Glutamatergic neuron (in vitro differentiated cells): ENCODE results near the gene CXorf49B. TPM values are rescaled to one million over a fixed set of nuclear protein-coding genes. Genes with fewer than 3 reads are reported as not detected.
"Not testable (repeated sequence)": the region's sequence is repeated elsewhere in the genome, so short reads cannot be mapped to it uniquely, and the experiment has no call there.

Experiments
- DNase-seq: peaks from one replicate; pipeline ENCODE4 v3.0.0; 2022
- H3K27ac Mint-ChIP-seq: one replicate; pipeline ENCODE4 v1.8.0; 2020; ENCODE audit warnings: mild to moderate bottlenecking, mixed read lengths, inconsistent platforms; ENCODE audit not compliant: unreplicated experiment
- H3K27me3 Mint-ChIP-seq: one replicate; pipeline ENCODE4 v1.8.0; 2020; ENCODE audit warnings: mild to moderate bottlenecking, moderate library complexity, mixed read lengths, inconsistent platforms; ENCODE audit not compliant: unreplicated experiment
- H3K36me3 Mint-ChIP-seq: one replicate; pipeline ENCODE4 v1.8.0; 2020; ENCODE audit warnings: mild to moderate bottlenecking, mixed read lengths, inconsistent platforms; ENCODE audit not compliant: unreplicated experiment
- H3K4me1 Mint-ChIP-seq: one replicate; pipeline ENCODE4 v1.8.0; 2020; ENCODE audit warnings: mild to moderate bottlenecking, low read depth, mixed read lengths, inconsistent platforms; ENCODE audit not compliant: unreplicated experiment
- H3K4me3 Mint-ChIP-seq: one replicate; pipeline ENCODE4 v1.8.0; 2020; ENCODE audit warnings: mild to moderate bottlenecking, mixed read lengths, inconsistent platforms; ENCODE audit not compliant: unreplicated experiment
- H3K9me3 Mint-ChIP-seq: one replicate; pipeline ENCODE4 v1.8.0; 2020; ENCODE audit warnings: mild to moderate bottlenecking, moderate library complexity, mixed read lengths, inconsistent platforms; ENCODE audit not compliant: unreplicated experiment
- total RNA-seq: library from RNA; stranded (reverse); fragmentation: NEBNext Ultra II Directional; extraction: Animal tissue kit (Norgen Biotek cat#: 25700); gene quantifications from one replicate; pipeline ENCODE4 v1.2.1, GENCODE V29; 2021; ENCODE audit not compliant: unreplicated experiment
- TF ChIP-seq, protein P1 (sequence below): fragments of 200-600 bp; sonication (generic); IDR thresholded peaks from one replicate; pipeline ENCODE4 v1.5.0; 2021; ENCODE audit not compliant: partially characterized antibody, unreplicated experiment

The CXorf49B gene
- total RNA-seq, 1 donor from 2014 or later, result not detected

- not testable (repeated sequence) for H3K9me3 Mint-ChIP-seq, DNase-seq, H3K4me3 Mint-ChIP-seq, H3K4me1 Mint-ChIP-seq, H3K27me3 Mint-ChIP-seq, H3K36me3 Mint-ChIP-seq, H3K27ac Mint-ChIP-seq
These were observed 19.2 kb downstream of the CXorf49B start for GRCh38 chrX:71782225-71782949.

DNA sequence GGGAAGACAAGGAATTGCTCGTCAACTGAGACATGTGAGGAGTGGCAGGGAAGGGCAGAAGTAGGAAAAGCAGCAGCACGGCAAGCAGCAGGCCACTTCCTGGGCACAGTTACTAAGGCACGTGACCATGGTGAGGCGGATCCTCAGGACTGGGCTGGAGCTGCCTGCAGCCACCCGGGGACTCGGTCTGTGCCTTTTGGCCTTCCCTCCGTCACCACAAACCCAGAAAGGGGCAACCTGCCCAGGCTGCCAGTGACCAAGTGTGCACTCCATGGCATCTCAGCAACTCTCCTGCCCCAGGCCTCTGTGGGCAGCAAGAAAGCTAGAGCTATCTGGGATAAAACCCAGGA lies 19.8 kb downstream of the CXorf49B start:
- H3K27me3 Mint-ChIP-seq, H3K36me3 Mint-ChIP-seq, H3K4me1 Mint-ChIP-seq, H3K27ac Mint-ChIP-seq, H3K9me3 Mint-ChIP-seq, DNase-seq, H3K4me3 Mint-ChIP-seq: not testable (repeated sequence)

GRCh38 chrX:71783569-71784347 lies 20.6 kb downstream of the CXorf49B start:
- not testable (repeated sequence) for H3K9me3 Mint-ChIP-seq, H3K36me3 Mint-ChIP-seq, H3K27ac Mint-ChIP-seq, DNase-seq, H3K4me1 Mint-ChIP-seq, H3K27me3 Mint-ChIP-seq, H3K4me3 Mint-ChIP-seq

- DNase-seq, H3K9me3 Mint-ChIP-seq, H3K27ac Mint-ChIP-seq, H3K4me1 Mint-ChIP-seq, H3K4me3 Mint-ChIP-seq, H3K36me3 Mint-ChIP-seq, H3K27me3 Mint-ChIP-seq: not testable (repeated sequence)
These were observed 21.3 kb downstream of the CXorf49B start for GRCh38 chrX:71784348-71784983.

GRCh38 chrX:71806450-71806849 lies 43.3 kb downstream of the CXorf49B start:
- H3K27me3 Mint-ChIP-seq, DNase-seq, H3K4me1 Mint-ChIP-seq, H3K9me3 Mint-ChIP-seq, H3K4me3 Mint-ChIP-seq, H3K36me3 Mint-ChIP-seq, H3K27ac Mint-ChIP-seq: not testable (repeated sequence)

DNA sequence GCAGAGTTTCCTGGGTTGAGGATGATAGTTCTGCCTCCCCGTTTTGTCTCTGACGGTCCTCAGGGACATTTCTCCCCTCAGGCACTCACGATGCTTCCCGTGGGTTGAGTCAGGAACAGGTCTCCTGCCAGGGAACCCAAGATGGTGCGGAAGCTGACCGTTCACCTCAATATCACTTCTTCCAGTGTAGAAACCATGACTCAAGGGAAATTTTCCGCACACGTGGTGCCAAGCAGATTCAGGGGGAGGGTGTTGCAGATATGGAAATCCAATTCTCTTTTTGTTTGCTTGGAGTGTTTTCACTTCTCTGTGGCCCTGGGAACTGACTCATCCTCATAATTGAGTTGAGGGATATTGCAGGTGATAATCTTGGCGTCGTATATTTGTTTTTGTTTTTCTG lies 46.7 kb downstream of the CXorf49B start:
- Mint-ChIP-seq H3K27ac (no peak overlapping the region), H3K4me3 (no peak overlapping the region), H3K4me1 (no peaks in the 10 kb centered on the region), H3K36me3 (no peaks in the 10 kb centered on the region), H3K27me3 (no peaks in the 10 kb centered on the region), H3K9me3 (peaks cover 2% of the 10 kb centered on the region)
- no peak for DNase-seq
- TF ChIP-seq, protein P1, sequence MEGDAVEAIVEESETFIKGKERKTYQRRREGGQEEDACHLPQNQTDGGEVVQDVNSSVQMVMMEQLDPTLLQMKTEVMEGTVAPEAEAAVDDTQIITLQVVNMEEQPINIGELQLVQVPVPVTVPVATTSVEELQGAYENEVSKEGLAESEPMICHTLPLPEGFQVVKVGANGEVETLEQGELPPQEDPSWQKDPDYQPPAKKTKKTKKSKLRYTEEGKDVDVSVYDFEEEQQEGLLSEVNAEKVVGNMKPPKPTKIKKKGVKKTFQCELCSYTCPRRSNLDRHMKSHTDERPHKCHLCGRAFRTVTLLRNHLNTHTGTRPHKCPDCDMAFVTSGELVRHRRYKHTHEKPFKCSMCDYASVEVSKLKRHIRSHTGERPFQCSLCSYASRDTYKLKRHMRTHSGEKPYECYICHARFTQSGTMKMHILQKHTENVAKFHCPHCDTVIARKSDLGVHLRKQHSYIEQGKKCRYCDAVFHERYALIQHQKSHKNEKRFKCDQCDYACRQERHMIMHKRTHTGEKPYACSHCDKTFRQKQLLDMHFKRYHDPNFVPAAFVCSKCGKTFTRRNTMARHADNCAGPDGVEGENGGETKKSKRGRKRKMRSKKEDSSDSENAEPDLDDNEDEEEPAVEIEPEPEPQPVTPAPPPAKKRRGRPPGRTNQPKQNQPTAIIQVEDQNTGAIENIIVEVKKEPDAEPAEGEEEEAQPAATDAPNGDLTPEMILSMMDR, result no peak

- H3K36me3 Mint-ChIP-seq, result peaks cover 3% of the 10 kb centered on the region
- H3K4me1 Mint-ChIP-seq, result no peaks in the 10 kb centered on the region
- TF ChIP-seq, protein P1, result no peak
- H3K4me3 Mint-ChIP-seq, result no peak overlapping the region
- no peak for DNase-seq
- H3K27me3 Mint-ChIP-seq, result no peaks in the 10 kb centered on the region
- peaks cover 5% of the 10 kb centered on the region for H3K9me3 Mint-ChIP-seq
- no peak overlapping the region for H3K27ac Mint-ChIP-seq
These were observed 51.2 kb downstream of the CXorf49B start for GRCh38 chrX:71814123-71814912.
